ENCODE measurements around the gene TFAP2B. TPM values are rescaled to one million over a fixed set of nuclear protein-coding genes. Genes with fewer than 3 reads are reported as not detected.
A peak's percentile ranks its signal among the peaks of the same experiment; 100 is the strongest.

Gene TFAP2B
- total and polyA plus RNA-seq, 2 donors from 2014 or later: 11.6 to 25.3 TPM

- FAIRE-seq: no peak
- peaks cover 79% of the 10 kb centered on the region for H3K27me3 ChIP-seq (ENCODE audit: control insufficient read depth, insufficient read depth, low read length)
- intact Hi-C loops (cut with DNase I): no loop called here
Observed at GRCh38 chr6:50823094-50823920, 4.6 kb downstream of the TFAP2B start.

GRCh38 chr6:50824552-50824951, 5.9 kb downstream of the TFAP2B start:
- DNase-seq (no peak), FAIRE-seq (no peak)
- Histone ChIP-seq H3K27ac (ENCODE audit: low read depth in 2 of 2, low read length in 2 of 2) (peak overlapping the region in 1 of 2 donors; percentile 72), H3K9me3 (ENCODE audit: control insufficient read depth in 2 of 3, insufficient read depth in 1 of 3, low read length in 3 of 3) (no peaks in the 10 kb centered on the region), H3K4me1 (ENCODE audit: control insufficient read depth in 2 of 3, insufficient read depth in 2 of 3, low read depth in 1 of 3, low read length in 3 of 3) (peaks cover 0 to under 1% (median 0%) of the 10 kb centered on the region in 3 donors), H3K27me3 (ENCODE audit: control insufficient read depth, insufficient read depth, low read length) (peaks cover 83% of the 10 kb centered on the region), H3K4me3 (ENCODE audit: low read length in 3 of 3) (peak overlapping the region in 1 of 3 donors; percentile 69), H3K36me3 (ENCODE audit: control insufficient read depth in 2 of 3, insufficient read depth in 3 of 3, low read length in 3 of 3) (no peaks in the 10 kb centered on the region), H3K9ac (ENCODE audit: low read length in 3 of 3) (peak overlapping the region in 1 of 3 donors; percentile 28)
- no peak for TF ChIP-seq CTCF (IDR thresholded peaks at IDR 0.05; ENCODE audit: borderline replicate concordance, extremely low read depth, insufficient read depth)
- intact Hi-C loops (cut with DNase I): no loop called here

More at GRCh38 chr6:50823094-50823920, 4.6 kb downstream of the TFAP2B start:
- no peaks in the 10 kb centered on the region for H3K36me3 ChIP-seq (ENCODE audit: control insufficient read depth in 2 of 3, insufficient read depth in 3 of 3, low read length in 3 of 3)
- H3K4me1 ChIP-seq (ENCODE audit: control insufficient read depth in 2 of 3, insufficient read depth in 2 of 3, low read depth in 1 of 3, low read length in 3 of 3): peaks cover 0 to 3% (median 0%) of the 10 kb centered on the region in 3 donors
- peak overlapping the region; percentile 72 to 78 for H3K27ac ChIP-seq (ENCODE audit: low read depth in 2 of 2, low read length in 2 of 2)
- no peaks in the 10 kb centered on the region for H3K9me3 ChIP-seq (ENCODE audit: control insufficient read depth in 2 of 3, insufficient read depth in 1 of 3, low read length in 3 of 3)
- H3K4me3 ChIP-seq (ENCODE audit: low read length in 3 of 3): peak overlapping the region; percentile 66 to 69 (median 68)
- DNase-seq: no peak
- H3K9ac ChIP-seq (ENCODE audit: low read length in 3 of 3): peak overlapping the region; percentile 15 to 37 (median 28)
- TF ChIP-seq CTCF (IDR thresholded peaks at IDR 0.05; ENCODE audit: borderline replicate concordance, extremely low read depth, insufficient read depth): no peak

GRCh38 chr6:50825375-50826036, 6.8 kb downstream of the TFAP2B start:
- Histone ChIP-seq H3K27ac (ENCODE audit: low read depth in 2 of 2, low read length in 2 of 2) (peak overlapping the region; percentile 43 to 54), H3K9me3 (ENCODE audit: control insufficient read depth in 2 of 3, insufficient read depth in 1 of 3, low read length in 3 of 3) (no peaks in the 10 kb centered on the region), H3K36me3 (ENCODE audit: control insufficient read depth in 2 of 3, insufficient read depth in 3 of 3, low read length in 3 of 3) (no peaks in the 10 kb centered on the region), H3K27me3 (ENCODE audit: control insufficient read depth, insufficient read depth, low read length) (peaks cover 87% of the 10 kb centered on the region), H3K4me1 (ENCODE audit: control insufficient read depth in 2 of 3, insufficient read depth in 2 of 3, low read depth in 1 of 3, low read length in 3 of 3) (no peaks in the 10 kb centered on the region), H3K9ac (ENCODE audit: low read length in 3 of 3) (peak overlapping the region in 1 of 3 donors; percentile 62), H3K4me3 (ENCODE audit: low read length in 3 of 3) (peak overlapping the region; percentile 12 to 69 (median 36))
- intact Hi-C loops (cut with DNase I): no loop called here
- DNase-seq (no peak), FAIRE-seq (no peak)
- TF ChIP-seq CTCF (IDR thresholded peaks at IDR 0.05; ENCODE audit: borderline replicate concordance, extremely low read depth, insufficient read depth): no peak
